ENCODE data around the gene FADS1. TPM values are rescaled to one million over a fixed set of nuclear protein-coding genes. Genes with fewer than 3 reads are reported as not detected.

Gene FADS1
- total and polyA plus RNA-seq, 11 donors = 14.3 to 72.6 (median 23.6) TPM

DNA sequence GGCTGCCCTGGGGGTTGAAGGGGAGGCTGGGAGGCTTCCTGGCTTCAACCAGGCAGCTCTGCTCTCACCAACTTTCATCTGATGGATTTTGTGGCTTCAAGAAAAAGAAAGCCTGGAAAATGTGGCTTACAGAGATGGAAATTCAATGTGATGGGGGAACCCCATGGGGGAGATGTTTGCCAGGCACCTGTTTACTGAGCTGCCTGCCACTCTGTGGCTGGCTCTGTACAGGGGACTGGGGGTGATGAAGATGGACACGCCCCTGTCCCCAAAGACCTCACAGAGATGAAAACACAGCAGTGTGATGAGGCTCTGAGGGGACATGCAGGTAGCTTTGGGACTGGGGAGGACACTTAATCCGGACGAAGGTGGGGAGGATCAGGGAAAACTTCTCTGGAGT, 34.5 kb downstream of the FADS1 start:
- Histone ChIP-seq H3K9me3 (no peaks in the 10 kb centered on the region), H3K4me3 (no peak overlapping the region), H3K4me1 (peaks cover 0 to 7% (median 4%) of the 10 kb centered on the region in 12 donors), H3K27me3 (no peaks in the 10 kb centered on the region), H3K36me3 (peaks cover 0 to 42% (median 30%) of the 10 kb centered on the region in 9 donors), H3K27ac (no peak overlapping the region)
- intact Hi-C loops (cut with DNase I) = no loop called here
- DNase-seq (no peak), ATAC-seq (no peak)
- WGBS, 4 donors = 87 to 92% (median 91%) methylated on average over 3 of the region's 3 CpGs
- TF ChIP-seq, protein P1, sequence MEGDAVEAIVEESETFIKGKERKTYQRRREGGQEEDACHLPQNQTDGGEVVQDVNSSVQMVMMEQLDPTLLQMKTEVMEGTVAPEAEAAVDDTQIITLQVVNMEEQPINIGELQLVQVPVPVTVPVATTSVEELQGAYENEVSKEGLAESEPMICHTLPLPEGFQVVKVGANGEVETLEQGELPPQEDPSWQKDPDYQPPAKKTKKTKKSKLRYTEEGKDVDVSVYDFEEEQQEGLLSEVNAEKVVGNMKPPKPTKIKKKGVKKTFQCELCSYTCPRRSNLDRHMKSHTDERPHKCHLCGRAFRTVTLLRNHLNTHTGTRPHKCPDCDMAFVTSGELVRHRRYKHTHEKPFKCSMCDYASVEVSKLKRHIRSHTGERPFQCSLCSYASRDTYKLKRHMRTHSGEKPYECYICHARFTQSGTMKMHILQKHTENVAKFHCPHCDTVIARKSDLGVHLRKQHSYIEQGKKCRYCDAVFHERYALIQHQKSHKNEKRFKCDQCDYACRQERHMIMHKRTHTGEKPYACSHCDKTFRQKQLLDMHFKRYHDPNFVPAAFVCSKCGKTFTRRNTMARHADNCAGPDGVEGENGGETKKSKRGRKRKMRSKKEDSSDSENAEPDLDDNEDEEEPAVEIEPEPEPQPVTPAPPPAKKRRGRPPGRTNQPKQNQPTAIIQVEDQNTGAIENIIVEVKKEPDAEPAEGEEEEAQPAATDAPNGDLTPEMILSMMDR (IDR thresholded peaks at IDR 0.05) = no peak
- TF ChIP-seq POLR2A (IDR thresholded peaks at IDR 0.05) = no peak

DNA sequence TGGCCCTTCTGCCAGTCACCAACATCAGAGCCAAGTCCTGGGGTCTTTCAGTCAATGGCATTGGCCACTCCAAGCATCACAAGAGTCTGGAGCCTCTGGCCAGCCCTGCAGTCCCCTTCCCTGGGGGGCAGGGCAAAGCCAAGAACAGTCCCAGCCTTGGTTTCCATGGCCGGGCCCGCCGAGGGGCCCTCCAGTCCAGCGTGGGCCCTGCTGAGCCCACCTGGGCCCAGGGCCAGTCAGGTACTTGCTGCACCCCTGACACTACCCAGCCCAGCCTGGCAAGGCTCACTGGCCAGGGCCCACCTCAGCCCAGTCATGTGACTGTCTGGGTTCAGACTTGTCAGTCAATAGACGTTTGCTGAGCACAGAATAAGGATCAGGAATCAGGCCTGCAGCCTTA, 35.2 kb downstream of the FADS1 start:
- 60 to 93% (median 82%) methylated on average over 2 to 5 of the region's 5 CpGs for WGBS, 4 donors
- peaks cover 0 to 35% (median 23%) of the 10 kb centered on the region in 9 donors for H3K36me3 ChIP-seq
- no peak overlapping the region for H3K4me3 ChIP-seq
- TF ChIP-seq, protein P1 (IDR thresholded peaks at IDR 0.05) = no peak
- TF ChIP-seq POLR2A (IDR thresholded peaks at IDR 0.05) = no peak
- no peaks in the 10 kb centered on the region for H3K27me3 ChIP-seq
- no peaks in the 10 kb centered on the region for H3K9me3 ChIP-seq
- intact Hi-C loops (cut with DNase I) = no loop called here
- DNase-seq (peak in 1 of 5 donors; percentile 51), ATAC-seq (no peak)
- no peak overlapping the region for H3K27ac ChIP-seq
- peaks cover 0 to 12% (median 8%) of the 10 kb centered on the region in 12 donors for H3K4me1 ChIP-seq

DNA sequence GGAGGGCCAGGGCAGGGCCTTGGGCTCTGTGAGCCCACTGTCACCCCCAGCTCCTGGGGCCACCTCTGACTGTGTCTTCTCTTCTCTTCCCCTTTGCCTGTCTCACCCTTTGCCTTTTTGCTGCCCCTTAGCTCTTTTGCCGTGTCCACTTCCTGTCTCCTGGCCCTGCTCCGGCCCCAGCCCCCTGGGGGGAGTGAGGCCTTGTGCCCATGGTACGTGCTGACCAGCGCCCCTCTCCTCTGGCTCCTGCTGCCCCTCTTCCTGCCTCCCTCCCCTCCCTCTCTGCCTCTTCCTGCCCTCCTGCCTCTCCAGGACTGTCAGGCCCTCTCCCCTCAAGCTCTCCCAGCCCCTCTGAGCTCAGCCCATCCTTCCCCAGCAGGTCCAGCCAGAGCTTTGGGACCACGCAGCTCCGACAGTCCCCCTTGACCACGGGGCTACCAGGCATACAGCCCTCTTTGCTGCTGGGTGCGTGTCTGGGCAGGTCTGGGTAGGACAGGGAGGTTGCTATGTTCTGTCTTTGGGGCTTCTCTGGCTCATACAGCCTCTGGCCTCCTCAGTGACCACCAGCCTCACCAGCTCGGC, 36.1 kb downstream of the FADS1 start:
- Histone ChIP-seq H3K9me3 (no peaks in the 10 kb centered on the region), H3K4me1 (peaks cover 0 to 12% (median 8%) of the 10 kb centered on the region in 12 donors), H3K4me3 (no peak overlapping the region), H3K27ac (no peak overlapping the region), H3K36me3 (peaks cover 0 to 25% (median 14%) of the 10 kb centered on the region in 9 donors), H3K27me3 (no peaks in the 10 kb centered on the region)
- ATAC-seq = no peak
- TF ChIP-seq, protein P1 (IDR thresholded peaks at IDR 0.05) = no peak
- TF ChIP-seq POLR2A (IDR thresholded peaks at IDR 0.05) = no peak
- peak in 1 of 5 donors; percentile 32 for DNase-seq
- WGBS, 4 donors = 81 to 83% (median 82%) methylated on average over 9 of the region's 9 CpGs
- intact Hi-C loops (cut with DNase I) = no loop called here

DNA sequence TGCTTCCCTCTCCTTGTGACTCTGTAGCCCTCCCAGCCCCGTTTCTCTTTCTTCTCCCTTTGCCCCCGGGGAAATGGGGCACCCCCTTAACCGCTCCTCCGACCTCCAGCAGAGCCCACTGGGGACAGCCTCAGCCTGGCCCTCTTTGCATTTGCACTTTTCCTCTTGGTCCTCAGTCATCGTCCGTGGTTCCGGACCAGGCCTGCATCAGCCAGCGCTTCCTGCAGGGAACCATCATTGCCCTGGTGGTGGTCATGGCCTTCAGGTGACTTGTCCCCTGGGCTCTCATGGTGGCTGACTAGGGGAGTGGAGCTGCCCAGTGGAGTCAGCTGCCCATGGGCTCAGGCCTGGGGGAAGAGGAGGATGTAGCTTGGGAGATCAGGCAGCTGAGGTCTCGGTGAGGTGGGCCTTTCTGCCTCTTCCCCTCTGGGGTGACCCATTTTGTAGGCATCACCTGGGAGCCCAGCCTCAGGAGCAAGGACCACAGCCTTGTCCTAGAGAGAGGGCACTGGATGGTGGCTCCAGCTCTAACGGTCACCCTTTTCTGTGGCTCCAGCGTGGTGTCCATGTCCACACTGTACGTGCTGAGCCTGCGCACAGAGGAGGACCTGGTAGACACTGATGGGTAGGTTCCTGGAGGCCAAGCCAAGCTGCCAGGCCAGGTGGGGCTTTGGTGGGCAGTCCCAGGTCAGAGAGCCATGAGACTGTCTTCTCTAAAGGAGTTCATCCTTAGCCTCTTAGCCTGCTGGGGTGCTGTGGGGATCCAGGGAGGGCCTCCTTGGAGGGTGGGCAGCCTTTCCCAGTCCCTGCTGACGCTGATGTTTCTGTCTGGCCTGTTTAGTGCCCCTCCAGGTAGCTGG, 36.9 kb downstream of the FADS1 start:
- TF ChIP-seq POLR2A (IDR thresholded peaks at IDR 0.05) = no peak
- TF ChIP-seq, protein P1 (IDR thresholded peaks at IDR 0.05) = no peak
- ATAC-seq = no peak
- H3K4me3 ChIP-seq = no peak overlapping the region
- no peak overlapping the region for H3K27ac ChIP-seq
- peak in 1 of 5 donors; percentile 56 for DNase-seq
- no peaks in the 10 kb centered on the region for H3K9me3 ChIP-seq
- peaks cover 0 to 12% (median 8%) of the 10 kb centered on the region in 12 donors for H3K4me1 ChIP-seq
- H3K27me3 ChIP-seq = no peaks in the 10 kb centered on the region
- intact Hi-C loops (cut with DNase I) = no loop called here
- H3K36me3 ChIP-seq = peaks cover 0 to 18% (median 7%) of the 10 kb centered on the region in 9 donors
- WGBS, 4 donors = 87 to 94% (median 90%) methylated on average over 12 to 14 of the region's 14 CpGs
